NAMALWA (cell line): ENCODE results near the gene KRTAP9-7.

Experiments
- DNase-seq: peaks from one replicate; pipeline ENCODE4 v3.0.0-alpha.2; 2015; ENCODE audit warnings: low spot score

KRTAP9-7 gene

DNA sequence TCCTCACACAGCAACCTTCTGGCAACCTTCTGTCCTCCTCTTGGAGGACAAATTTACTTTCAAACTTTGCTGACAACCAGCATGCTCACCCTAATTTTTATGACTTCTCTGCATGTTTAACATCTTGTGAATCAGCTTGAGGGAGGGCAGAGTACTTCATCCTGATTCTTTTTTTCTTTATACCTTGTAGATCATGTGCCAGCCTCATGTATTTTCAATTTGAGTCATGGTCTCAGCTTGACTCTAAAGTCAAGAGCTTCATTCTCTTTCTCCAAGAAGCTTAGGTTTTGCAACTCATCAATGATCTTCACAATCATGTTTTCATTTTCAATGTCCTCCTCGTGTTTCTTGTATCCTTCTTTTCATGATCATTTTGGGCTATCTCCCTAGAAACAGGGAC, 3.6 kb upstream of the KRTAP9-7 start:
- DNase-seq: no peak

DNA sequence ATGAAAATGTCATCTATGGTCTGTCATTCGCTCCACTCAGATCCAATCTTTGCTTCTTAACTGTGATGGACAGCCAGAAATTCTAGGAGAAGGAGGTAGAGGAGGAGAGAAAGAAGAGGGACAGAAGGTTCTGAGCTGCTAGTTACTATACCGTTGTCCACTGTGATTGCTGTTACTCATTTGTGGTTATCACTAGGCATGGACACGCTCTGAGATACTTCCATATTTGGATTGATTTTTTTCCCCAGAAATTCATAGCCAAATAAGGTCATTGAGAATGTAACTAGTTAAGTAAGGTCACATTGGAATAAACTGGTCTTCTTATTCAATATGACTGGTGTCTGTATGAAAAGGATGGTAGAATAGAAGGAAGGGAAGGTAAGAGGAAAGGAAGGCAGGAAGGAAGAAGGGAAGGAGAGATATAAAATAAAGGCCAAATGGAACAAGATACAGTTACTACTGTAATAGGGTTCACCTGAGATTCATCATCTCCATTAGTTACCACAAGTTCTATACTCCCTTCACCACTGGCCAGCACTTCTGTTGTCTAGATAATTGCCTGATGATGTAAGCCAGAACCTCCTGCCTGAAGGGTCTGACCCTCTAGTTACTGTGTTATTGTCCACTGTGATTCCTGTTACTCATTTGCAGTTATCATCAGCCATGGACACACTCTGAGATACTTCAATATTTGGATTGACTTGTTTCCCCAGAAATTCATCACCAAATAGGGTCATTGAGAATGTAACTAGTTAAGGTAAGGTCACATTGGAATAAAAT, 2.9 kb downstream of the KRTAP9-7 start:
- DNase-seq: no peak

DNA sequence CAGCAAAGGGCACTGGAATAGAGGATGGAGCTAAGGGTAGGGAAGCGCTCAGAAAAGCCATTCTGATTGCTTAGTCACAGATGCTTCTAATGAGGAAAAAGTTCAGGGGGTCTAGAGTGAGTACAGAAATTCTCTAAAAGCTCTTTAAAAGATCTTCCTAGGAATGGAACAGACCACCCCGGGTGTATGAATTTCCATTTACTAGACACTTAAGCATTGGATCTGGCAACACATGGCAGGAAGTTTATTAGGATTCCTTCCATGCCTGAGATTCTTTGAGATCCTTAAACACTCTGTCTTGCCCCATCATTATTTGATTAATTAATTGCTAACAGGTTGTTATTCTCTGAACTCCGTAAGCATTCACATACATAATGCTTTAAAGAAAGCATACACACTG, 8.5 kb downstream of the KRTAP9-7 start:
- no peak for DNase-seq

DNA sequence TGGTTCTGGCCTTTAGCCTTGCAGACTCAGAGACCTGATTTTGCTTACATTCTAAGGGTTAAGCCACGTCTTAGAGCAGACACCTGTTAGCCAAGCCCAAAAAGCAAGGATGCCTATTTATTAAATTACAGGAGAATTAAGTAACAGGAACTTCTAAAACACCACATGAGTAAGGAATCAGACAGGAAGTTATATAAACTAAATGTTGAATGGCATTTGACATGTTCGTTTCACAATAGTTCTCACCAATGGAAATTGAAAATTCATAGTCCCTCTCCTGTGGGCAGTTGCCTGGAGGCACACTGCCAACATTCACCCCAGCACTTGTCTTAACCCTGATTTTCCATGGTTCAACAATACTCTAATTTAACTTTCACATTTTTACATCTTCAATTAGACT, 9.0 kb downstream of the KRTAP9-7 start:
- DNase-seq: no peak

DNA sequence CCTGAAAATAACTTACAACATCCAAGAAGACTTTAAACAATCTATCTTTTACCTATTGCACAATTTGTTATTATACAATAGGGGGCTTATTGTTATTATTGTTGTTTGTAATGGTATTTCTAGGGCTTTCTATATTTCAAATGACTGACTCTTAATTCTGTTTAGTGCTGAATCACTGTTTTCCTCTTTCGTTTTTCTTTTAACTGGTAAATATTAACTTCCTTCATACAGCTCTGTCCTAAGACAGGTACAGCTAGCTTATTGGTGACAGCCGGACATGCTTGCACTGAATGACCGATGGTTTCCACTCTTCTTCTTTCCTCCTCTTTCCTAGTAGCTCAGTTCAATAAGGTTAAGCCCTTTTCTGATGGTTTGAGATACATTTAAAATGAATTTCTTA, 11.6 kb downstream of the KRTAP9-7 start:
- no peak for DNase-seq

DNA sequence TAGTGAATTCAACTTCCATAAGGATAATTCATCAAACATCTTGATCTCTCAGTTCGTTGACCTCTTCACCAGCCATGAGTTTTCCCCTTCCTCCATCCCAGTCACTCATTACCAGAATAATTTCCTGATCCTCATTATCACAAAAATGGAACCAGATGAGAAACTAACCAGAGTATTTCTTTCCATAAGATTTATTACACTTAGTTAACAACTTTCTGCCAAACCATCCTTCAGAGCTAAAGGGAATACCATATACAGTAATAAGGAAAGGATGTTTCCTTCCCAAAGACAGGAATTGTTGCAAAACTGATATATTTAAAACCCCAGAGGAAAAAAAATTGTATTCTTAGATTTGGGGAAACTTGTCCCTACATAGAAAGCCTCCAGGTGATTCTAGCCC, 18.5 kb downstream of the KRTAP9-7 start:
- no peak for DNase-seq

DNA sequence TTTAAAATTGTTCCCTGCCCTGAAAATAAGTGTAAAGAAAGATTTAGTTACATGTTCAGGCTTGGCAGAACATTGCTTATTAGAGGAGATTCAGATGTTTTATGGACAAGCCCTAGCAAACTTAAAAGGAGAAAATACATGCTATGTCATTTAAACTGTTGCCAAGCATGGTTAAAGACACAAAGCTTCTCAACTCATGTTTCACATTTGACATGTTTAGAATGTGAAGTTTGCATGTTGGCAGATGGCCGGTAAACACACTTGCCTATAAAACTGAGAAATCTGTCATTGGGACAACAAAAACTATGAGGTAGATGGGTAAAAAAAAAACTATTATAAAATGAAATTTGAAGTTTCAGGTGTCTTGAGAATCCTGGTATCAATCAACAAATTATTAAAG, 21.3 kb downstream of the KRTAP9-7 start:
- DNase-seq: no peak

DNA sequence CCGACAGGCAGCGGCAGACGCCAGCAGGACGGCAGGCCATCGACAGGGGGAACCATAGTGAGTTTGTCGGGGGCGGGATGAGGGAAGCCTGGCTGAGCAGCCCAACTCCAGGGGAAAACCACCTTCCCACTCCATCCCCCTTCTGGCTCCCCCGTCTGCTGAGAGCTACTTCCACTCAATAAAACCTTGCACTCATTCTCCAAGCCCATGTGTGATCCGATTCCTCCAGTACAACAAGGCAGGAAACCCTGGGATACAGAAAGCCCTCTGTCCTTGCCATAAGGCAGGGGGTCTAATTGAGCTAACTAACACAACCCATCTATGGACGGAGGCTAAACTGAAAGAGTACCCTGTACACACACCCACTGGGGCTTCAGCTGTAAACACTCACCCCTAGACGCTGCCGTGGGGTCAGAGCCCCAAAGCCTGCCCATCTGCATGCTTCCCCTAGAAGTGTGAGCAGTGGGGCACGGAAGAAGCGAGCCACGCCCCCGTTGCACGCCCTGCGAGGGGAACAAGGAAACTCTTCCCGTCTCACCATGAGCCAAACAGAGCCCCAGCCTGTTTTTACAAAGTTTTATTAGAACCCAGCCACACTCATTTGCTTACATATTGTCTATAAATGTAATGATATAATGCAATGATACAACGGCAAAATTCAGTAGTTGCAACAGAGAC, 23.1 kb downstream of the KRTAP9-7 start:
- DNase-seq: no peak

DNA sequence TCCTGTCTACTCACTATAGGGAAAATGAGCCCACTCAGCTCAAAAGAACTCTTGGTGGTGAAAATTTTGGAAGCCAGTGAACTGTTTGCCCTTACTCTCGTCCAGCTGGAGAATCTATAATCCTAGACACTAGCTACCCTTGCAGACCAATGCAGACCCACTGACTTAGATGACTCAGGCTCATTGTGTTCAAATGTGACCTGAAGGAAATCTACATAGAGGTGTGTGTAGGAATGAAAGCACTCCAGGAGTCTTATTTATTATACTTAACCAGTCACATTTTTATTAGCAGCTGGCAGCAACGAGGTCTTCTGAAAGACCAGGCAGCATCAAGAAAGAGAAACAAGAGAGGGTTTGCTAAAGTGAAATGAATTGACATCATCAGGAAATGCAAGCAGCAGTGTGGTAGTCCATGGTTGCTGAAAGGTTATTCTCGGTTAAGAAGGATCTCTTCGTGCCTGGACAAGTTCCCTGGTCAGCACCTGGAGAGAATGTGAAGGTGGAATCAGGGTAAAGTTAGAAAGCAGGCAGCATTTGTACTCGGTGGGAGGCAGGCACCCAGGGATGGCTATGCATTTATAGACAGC, 25.8 kb downstream of the KRTAP9-7 start:
- no peak for DNase-seq

DNA sequence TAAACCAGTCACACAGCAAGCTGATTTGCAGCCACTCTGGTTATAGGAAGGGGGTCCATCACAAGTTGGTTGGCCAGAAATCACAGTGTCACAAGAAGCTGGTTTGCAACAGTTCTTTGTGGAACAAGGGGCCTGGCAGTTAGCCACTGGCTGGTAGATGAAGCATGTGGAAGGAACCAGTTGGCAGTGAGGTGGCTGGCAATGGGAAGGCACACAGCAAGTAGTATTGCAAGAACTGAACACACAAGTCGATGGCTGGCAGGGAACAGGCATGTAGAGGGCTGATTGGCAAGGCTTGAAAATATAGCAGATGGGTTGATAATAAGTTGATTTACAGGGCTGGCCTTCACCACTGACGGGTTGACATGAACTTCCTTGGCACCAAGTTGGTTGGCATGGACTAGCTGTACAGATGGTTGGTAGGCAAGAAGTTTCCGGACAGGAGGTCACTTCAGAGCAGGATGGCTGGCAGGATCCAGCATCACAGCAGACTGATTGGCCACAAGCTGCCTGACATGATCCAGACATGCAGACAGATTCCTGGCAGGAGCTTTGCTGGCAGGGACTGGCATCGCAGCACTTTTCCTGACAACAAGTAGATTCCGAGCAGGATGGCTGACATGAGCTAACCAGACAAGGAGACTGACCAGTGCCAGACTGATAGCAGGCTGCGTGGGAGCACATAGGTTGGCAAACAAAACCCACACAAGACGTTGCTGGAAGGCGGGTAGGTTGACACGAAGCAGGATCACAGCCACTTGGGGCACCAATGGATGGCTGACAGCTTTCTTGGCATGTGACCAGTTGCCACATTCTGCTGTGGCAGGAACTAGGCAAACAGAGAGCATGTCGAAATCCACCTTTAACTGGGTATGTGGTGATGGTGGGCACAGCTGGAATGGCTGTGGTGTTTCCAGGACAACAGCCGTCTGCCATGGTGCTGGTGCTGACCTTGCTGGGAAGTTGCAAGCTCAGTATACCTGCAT, 26.7 kb downstream of the KRTAP9-7 start, which contains the start of gene KRTAP29-1:
TSS of gene KRTAP29-1 (minus strand) at position 936 of the 986 bp plus-strand sequence. CDS start at position 936, 0 bp downstream.
- no peak for DNase-seq

DNA sequence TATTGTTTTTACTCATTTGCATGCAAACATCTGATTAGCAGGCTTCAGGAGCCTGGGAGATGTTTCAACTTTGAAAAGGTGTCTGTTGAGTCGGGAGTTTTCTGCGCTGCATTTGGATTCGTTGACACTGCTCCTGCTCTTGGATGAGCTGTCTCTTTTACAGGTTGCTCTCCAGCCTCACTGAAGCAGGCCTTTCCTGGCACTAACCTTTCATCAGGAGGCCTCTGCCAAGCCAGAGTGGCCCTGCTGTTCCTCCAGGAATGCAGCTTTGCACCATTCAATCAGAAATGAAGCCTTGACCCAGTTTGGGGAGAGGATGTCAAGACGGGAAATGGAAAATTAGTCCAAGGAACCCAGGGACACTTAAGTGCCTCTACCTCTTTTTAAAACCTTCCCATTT, 27.5 kb downstream of the KRTAP9-7 start:
- no peak for DNase-seq

DNA sequence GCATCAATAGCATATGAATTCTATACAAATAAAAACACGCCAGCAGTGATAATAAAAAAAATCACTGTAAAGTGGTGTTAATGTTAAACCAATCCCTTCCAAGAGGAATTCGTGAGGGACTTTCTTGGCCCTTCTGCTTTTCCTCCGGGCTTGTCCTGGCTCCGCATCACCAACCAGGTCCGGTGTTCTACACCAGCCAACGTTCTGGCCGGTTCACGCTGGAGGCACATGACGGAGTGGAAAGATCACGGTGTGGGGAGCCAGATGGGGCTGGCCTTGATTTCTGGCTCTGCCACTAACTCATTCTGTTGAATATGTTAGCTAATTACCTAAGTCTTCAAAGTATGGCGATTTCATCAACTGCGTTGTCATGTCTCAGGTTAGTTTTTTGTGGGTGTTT, 28.6 kb downstream of the KRTAP9-7 start:
- DNase-seq: no peak

DNA sequence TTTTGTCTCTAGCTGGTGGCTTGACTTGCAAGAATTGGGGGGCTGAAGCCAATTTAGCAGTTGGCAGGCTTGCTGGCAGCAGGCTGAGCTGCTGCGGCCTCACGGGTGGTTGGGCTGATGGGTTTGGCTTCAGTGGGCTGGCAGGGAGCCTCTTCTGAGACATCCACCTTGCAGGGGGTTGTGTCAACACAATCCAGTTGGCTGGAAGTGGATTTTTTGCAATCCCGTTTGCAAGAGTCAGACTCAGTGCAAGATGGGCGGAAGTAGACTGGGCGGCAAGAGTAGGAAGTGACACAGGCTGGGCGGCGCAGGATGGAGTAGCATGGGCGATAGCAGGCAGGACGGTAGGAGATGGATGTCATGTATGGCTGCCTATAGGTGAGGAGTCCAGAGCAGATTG, 32.1 kb downstream of the KRTAP9-7 start:
- no peak for DNase-seq

DNA sequence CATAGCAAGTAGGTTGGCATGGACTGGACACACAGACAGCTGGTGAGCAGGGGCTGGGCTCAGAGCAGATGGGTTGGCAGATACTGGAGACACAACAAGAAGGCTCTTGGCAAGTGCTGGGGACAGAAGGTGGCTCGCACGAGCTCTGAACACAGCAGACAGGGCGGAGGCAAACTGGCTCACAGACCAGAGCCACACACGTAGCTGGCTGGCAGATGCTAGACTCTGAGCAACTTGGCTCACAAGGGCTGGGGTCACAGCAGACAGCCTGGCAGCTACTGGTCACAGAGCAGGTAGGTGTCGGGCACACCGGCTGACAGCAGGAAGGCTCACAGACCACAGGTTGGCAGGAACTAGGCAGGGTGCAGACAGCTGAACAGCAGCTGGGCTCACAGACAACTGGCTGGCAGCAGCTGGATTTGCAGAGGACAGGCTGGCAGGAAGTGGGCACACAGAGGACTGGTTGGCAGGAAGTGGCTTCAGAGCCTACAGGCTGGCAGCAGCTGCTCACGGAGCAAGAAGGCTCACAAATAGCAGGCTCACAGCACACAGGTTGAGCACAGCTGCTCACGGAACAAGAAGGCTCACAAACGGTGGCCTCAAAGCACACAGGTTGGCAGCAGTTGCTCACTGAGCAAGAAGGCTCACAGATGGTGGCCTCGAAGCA, 32.9 kb downstream of the KRTAP9-7 start:
- peak; percentile 31 for DNase-seq

DNA sequence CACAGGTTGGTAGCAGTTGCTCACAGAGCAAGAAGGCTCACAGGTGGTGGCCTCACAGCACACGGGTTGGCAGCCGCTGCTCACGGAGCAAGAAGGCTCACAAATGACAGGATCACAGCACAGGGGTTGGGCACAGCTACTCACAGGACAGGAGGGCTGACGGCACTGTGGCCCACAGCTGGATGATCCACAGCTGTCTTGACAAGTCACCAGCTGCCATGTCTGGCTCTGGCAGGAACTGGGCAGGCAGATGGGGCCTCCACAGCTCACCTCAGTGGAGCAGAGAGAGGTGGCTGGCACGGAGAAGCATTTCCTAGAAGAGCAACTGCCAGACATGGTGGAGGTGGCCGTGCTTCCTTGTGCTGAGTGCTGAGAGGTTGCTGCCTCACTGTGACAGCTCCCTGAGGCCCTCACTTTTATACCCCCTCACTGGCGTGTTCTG, 33.4 kb downstream of the KRTAP9-7 start, which contains the start of gene KRTAP16-1:
TSS of gene KRTAP16-1 (minus strand) at position 392 of the 442 bp plus-strand sequence. CDS start at position 336, 56 bp downstream.
- DNase-seq: no peak

DNA sequence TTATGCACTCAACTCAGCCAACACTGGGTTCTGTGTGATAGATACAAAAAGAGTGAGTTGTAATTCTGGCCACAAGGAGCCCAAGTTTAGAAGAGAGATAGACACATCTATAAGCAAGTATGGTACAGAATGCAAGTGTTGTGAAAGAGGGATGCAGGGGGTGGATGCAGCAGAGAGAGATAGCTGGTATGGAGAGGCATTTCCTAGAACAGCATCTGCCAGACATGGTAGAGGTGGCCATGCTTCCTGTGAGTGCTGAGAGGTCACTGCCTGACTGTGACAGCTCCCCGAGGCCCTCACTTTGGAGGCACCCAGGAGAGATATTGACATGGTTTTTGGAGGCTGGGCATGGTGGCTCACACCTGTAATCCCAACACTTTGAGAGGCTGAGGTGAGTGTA, 35.6 kb downstream of the KRTAP9-7 start:
- DNase-seq: no peak

DNA sequence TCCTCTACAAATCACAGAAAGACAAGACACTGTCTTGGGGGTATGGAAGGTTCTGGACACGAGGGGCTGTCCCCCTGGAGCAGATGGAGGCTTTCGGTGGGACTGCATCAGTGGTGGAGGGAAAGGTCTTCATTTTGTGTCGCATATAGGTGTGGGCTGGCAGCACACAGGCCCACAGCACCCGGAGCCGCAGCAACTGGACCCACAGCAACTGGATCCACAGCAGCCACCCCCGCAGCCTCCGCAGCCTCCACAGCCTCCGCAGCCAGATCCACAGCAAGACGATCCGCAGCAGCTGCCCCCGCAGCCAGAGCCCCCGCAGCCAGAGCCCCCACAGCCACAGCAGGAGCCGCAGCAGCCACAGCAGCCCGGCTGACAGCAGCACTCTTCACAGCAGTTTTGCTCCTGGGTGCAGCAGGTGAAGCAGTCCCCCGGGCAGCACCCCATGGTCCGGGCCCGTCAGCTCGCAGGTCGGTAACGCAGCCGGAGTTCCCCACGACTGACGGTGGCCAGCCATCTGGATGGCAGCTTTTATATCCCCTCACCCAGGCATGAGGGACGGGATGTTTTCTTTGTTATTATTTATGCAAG, 39.8 kb downstream of the KRTAP9-7 start, which contains the start of gene KRTAP17-1:
TSS of gene KRTAP17-1 (minus strand) at position 507 of the 591 bp plus-strand sequence. CDS start at position 447, 60 bp downstream.
- DNase-seq: no peak

DNA sequence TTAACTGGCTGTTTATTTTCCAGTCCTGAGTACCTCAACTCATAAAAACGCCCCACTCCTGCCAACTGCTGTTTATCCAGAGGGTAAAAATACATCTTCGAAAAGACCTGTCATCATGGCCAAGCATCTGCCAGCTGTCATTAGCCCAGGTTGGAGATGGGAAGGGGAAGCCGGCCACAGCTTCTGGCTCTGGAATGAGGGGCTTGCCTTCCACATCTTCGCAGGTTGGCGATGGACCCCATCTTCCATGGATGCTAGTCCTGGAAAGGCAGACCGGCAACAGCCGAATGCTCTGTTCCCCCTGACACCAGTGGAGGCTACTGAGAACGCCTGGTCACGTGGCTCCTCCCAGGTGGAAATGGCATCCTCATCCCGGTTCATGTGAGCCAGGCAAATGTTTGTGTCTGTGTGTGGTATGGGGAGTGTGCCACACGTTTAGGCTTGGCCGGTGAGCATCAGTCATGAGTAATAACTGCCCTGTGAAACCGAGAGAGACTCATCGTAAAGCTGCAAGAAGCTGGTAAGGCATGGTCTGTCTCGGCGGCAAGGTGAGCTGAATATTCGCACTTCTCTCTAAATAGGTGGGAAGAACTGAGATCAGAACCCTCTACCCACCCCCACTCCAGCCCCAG, 40.4 kb downstream of the KRTAP9-7 start:
- DNase-seq: no peak

DNA sequence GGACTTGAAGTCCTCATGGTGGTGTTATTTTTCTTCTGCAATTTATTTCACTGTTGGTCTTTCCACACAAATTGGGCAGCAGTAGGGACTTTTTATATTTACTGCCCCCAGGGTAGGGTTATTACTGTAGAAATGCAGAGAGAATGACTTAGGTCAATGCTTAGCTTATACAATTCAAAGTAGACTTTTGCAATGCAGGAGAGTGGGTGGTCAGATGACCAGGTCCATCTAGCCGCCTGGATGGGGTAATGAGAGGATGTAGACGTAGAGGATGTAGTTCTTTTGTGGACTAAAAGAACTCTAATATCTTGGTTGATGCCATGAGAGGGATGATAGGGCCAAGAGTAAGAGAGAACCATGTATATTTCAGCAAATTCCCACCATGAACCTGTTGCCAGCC, 42.7 kb downstream of the KRTAP9-7 start:
- no peak for DNase-seq
